Mesendoderm (in vitro differentiated cells): Measurements from ENCODE around the gene POLR1B.

Experiments used
- DNase-seq: peaks from one replicate; pipeline ENCODE4 v3.0.0; 2013
- H2AK5ac ChIP-seq: 2 replicates; pipeline ENCODE4 v1.6.1; 2013; ENCODE audit warnings: low read length, inconsistent platforms
- H2BK120ac ChIP-seq: 2 replicates; pipeline ENCODE4 v1.6.1; 2013; ENCODE audit warnings: low read depth, mild to moderate bottlenecking, low read length, moderate library complexity, mixed read lengths
- H2BK15ac ChIP-seq: replicated peaks from 2 replicates; pipeline ENCODE4 v1.6.1; 2013; ENCODE audit warnings: low read depth, mild to moderate bottlenecking, moderate library complexity
- H2BK5ac ChIP-seq: 2 replicates; pipeline ENCODE4 v1.6.1; 2013; ENCODE audit warnings: low read length, inconsistent platforms
- H3K18ac ChIP-seq: 2 replicates; pipeline ENCODE4 v1.6.1; 2013; ENCODE audit warnings: mild to moderate bottlenecking, low read length, mixed read lengths
- H3K23ac ChIP-seq: one replicate; pipeline ENCODE4 v1.6.1; 2013; ENCODE audit warnings: low read length
- H3K27ac ChIP-seq: 2 replicates; pipeline ENCODE4 v1.5.1; 2013; ENCODE audit warnings: low read depth, mild to moderate bottlenecking, inconsistent platforms, low read length, moderate library complexity
- H3K27me3 ChIP-seq: 2 replicates; pipeline ENCODE4 v1.6.1; 2013; ENCODE audit warnings: low read length, control low read depth, mild to moderate bottlenecking, inconsistent platforms; ENCODE audit not compliant: insufficient read depth, poor library complexity
- H3K36me3 ChIP-seq: 2 replicates; pipeline ENCODE4 v1.6.1; 2013; ENCODE audit warnings: low read length, inconsistent platforms; ENCODE audit not compliant: control insufficient read depth, insufficient read depth
- H3K4ac ChIP-seq: one replicate; pipeline ENCODE4 v1.6.1; 2013; ENCODE audit warnings: low read depth, mild to moderate bottlenecking, low read length, moderate library complexity
- H3K4me1 ChIP-seq: 2 replicates; pipeline ENCODE4 v1.6.1; 2013; ENCODE audit warnings: low read depth, low read length, inconsistent platforms; ENCODE audit not compliant: control insufficient read depth
- H3K4me2 ChIP-seq: 2 replicates; pipeline ENCODE4 v1.6.1; 2013; ENCODE audit warnings: low read length
- H3K4me3 ChIP-seq: 2 replicates; pipeline ENCODE4 v1.5.1; 2013; ENCODE audit warnings: mild to moderate bottlenecking, low read length
- H3K56ac ChIP-seq: one replicate; pipeline ENCODE4 v1.6.1; 2013; ENCODE audit warnings: low read length
- H3K79me1 ChIP-seq: 2 replicates; pipeline ENCODE4 v1.6.1; 2013; ENCODE audit warnings: low read length, inconsistent platforms
- H3K79me2 ChIP-seq: 2 replicates; pipeline ENCODE4 v1.6.1; 2013; ENCODE audit warnings: mild to moderate bottlenecking, low read length; ENCODE audit not compliant: control insufficient read depth, insufficient read depth
- H3K9ac ChIP-seq: 2 replicates; pipeline ENCODE4 v1.6.1; 2013; ENCODE audit warnings: low read length, inconsistent platforms
- H4K5ac ChIP-seq: one replicate; pipeline ENCODE4 v1.6.1; 2013; ENCODE audit warnings: low read length
- H4K8ac ChIP-seq: one replicate; pipeline ENCODE4 v1.6.1; 2013; ENCODE audit warnings: low read depth, mild to moderate bottlenecking, control low read depth, low read length, moderate library complexity
- WGBS: extraction: QIAGEN DNeasy Blood & Tissue Kit; methylation state at CpG from one replicate; pipeline ENCODE4 v1.1.7; 2013; ENCODE audit warnings: low lambda C conversion rate, missing lambda C conversion rate; ENCODE audit not compliant: insufficient coverage; ENCODE audit errors: extremely low coverage; 5-methylcytosine and 5-hydroxymethylcytosine counted together

POLR1B gene

GRCh38 chr2:112577756-112578155, 35.5 kb downstream of the POLR1B start:
- peaks cover 8% of the 10 kb centered on the region for H3K36me3 ChIP-seq
- no peak overlapping the region for H3K4ac ChIP-seq
- no peak overlapping the region for H2AK5ac ChIP-seq
- H2BK5ac ChIP-seq = no peak overlapping the region
- no peak overlapping the region for H3K23ac ChIP-seq
- H3K4me2 ChIP-seq = no peak overlapping the region
- H2BK120ac ChIP-seq = no peak overlapping the region
- no peaks in the 10 kb centered on the region for H3K79me2 ChIP-seq
- no peak overlapping the region for H2BK15ac ChIP-seq
- no peak overlapping the region for H3K18ac ChIP-seq
- peak; percentile 42 for DNase-seq
- no peaks in the 10 kb centered on the region for H3K79me1 ChIP-seq
- H3K4me1 ChIP-seq = no peaks in the 10 kb centered on the region
- H4K8ac ChIP-seq = no peak overlapping the region
- no CpG with 5 or more reads among the region's 5 CpGs for WGBS
- no peak overlapping the region for H3K4me3 ChIP-seq
- H3K9ac ChIP-seq = no peak overlapping the region
- H3K27me3 ChIP-seq = no peaks in the 10 kb centered on the region
- H4K5ac ChIP-seq = no peak overlapping the region
- no peak overlapping the region for H3K27ac ChIP-seq
- no peak overlapping the region for H3K56ac ChIP-seq

GRCh38 chr2:112579241-112579640, 37.0 kb downstream of the POLR1B start:
- Histone ChIP-seq H3K27ac (no peak overlapping the region), H3K18ac (no peak overlapping the region), H3K23ac (no peak overlapping the region), H4K8ac (no peak overlapping the region), H3K4me3 (no peak overlapping the region), H2BK5ac (no peak overlapping the region), H3K56ac (no peak overlapping the region), H3K36me3 (peaks cover 8% of the 10 kb centered on the region), H3K9ac (no peak overlapping the region), H3K4me1 (peaks cover 4% of the 10 kb centered on the region), H2BK120ac (no peak overlapping the region), H2AK5ac (no peak overlapping the region), H3K4me2 (no peak overlapping the region), H4K5ac (no peak overlapping the region), H3K4ac (no peak overlapping the region), H2BK15ac (no peak overlapping the region), H3K79me1 (no peaks in the 10 kb centered on the region), H3K27me3 (no peaks in the 10 kb centered on the region), H3K79me2 (no peaks in the 10 kb centered on the region)
- no peak for DNase-seq

- Histone ChIP-seq H3K4me1 (peaks cover 7% of the 10 kb centered on the region), H3K79me1 (no peaks in the 10 kb centered on the region), H3K27ac (no peak overlapping the region), H3K56ac (no peak overlapping the region), H3K9ac (no peak overlapping the region), H3K79me2 (no peaks in the 10 kb centered on the region), H2BK15ac (no peak overlapping the region), H3K4ac (no peak overlapping the region), H3K36me3 (peaks cover 4% of the 10 kb centered on the region), H3K4me3 (no peak overlapping the region), H3K23ac (no peak overlapping the region), H4K8ac (no peak overlapping the region), H3K27me3 (no peaks in the 10 kb centered on the region), H3K18ac (no peak overlapping the region), H2BK120ac (no peak overlapping the region), H2AK5ac (no peak overlapping the region), H4K5ac (no peak overlapping the region), H2BK5ac (no peak overlapping the region), H3K4me2 (no peak overlapping the region)
- WGBS = no CpG with 5 or more reads among the region's 7 CpGs
- DNase-seq = no peak
Measured at GRCh38 chr2:112580084-112580483, 37.8 kb downstream of the POLR1B start.

- Histone ChIP-seq H4K5ac (no peak overlapping the region), H2AK5ac (no peak overlapping the region), H2BK120ac (no peak overlapping the region), H3K27ac (no peak overlapping the region), H3K9ac (no peak overlapping the region), H3K18ac (no peak overlapping the region), H4K8ac (no peak overlapping the region), H3K79me2 (no peaks in the 10 kb centered on the region), H3K56ac (no peak overlapping the region), H3K23ac (no peak overlapping the region), H2BK5ac (no peak overlapping the region), H3K27me3 (no peaks in the 10 kb centered on the region), H3K4me2 (no peak overlapping the region), H3K4ac (no peak overlapping the region), H3K4me1 (peaks cover 8% of the 10 kb centered on the region), H3K4me3 (no peak overlapping the region), H3K36me3 (no peaks in the 10 kb centered on the region), H2BK15ac (no peak overlapping the region), H3K79me1 (peaks cover 2% of the 10 kb centered on the region)
- DNase-seq = peak; percentile 32
- no CpG with 5 or more reads among the region's 10 CpGs for WGBS
Measured at GRCh38 chr2:112582314-112582746, 40.1 kb downstream of the POLR1B start.

GRCh38 chr2:112583497-112584133, 41.4 kb downstream of the POLR1B start:
- H4K5ac ChIP-seq = no peak overlapping the region
- no peak overlapping the region for H4K8ac ChIP-seq
- peak overlapping the region; percentile 91 for H3K4me3 ChIP-seq
- peaks cover 8% of the 10 kb centered on the region for H3K4me1 ChIP-seq
- H3K36me3 ChIP-seq = peaks cover 3% of the 10 kb centered on the region
- H3K23ac ChIP-seq = no peak overlapping the region
- no peak for DNase-seq
- no peak overlapping the region for H2AK5ac ChIP-seq
- no peak overlapping the region for H3K18ac ChIP-seq
- peak overlapping the region; percentile 95 for H3K27ac ChIP-seq
- H2BK5ac ChIP-seq = peak overlapping the region; percentile 83
- peak overlapping the region; percentile 83 for H3K4me2 ChIP-seq
- no peaks in the 10 kb centered on the region for H3K79me2 ChIP-seq
- WGBS = no CpG with 5 or more reads among the region's 19 CpGs
- no peak overlapping the region for H2BK120ac ChIP-seq
- no peaks in the 10 kb centered on the region for H3K27me3 ChIP-seq
- H2BK15ac ChIP-seq = no peak overlapping the region
- peak overlapping the region; percentile 40 for H3K4ac ChIP-seq
- peaks cover 2% of the 10 kb centered on the region for H3K79me1 ChIP-seq
- peak overlapping the region; percentile 97 for H3K56ac ChIP-seq
- peak overlapping the region; percentile 92 for H3K9ac ChIP-seq
